IPS-20b (cell line): ENCODE data around the gene SESN1.

ENCODE experiments used
- H3K27ac ChIP-seq: one replicate; pipeline ENCODE4 v1.5.1; 2013; ENCODE audit warnings: low read length
- H3K27me3 ChIP-seq: 2 replicates; pipeline ENCODE4 v1.6.1; 2013; ENCODE audit warnings: mild to moderate bottlenecking, low read length, inconsistent platforms; ENCODE audit not compliant: insufficient read depth
- H3K36me3 ChIP-seq: 2 replicates; pipeline ENCODE4 v1.6.1; 2013; ENCODE audit warnings: low read depth, mild to moderate bottlenecking, inconsistent platforms, low read length, moderate library complexity; ENCODE audit not compliant: insufficient read depth
- H3K4me1 ChIP-seq: 2 replicates; pipeline ENCODE4 v1.6.1; 2013; ENCODE audit warnings: mild to moderate bottlenecking, control low read depth, inconsistent platforms, low read length, moderate library complexity; ENCODE audit not compliant: insufficient read depth
- H3K4me3 ChIP-seq: 2 replicates; pipeline ENCODE4 v1.5.1; 2013; ENCODE audit warnings: mild to moderate bottlenecking, low read length, inconsistent platforms
- H3K9ac ChIP-seq: 2 replicates; pipeline ENCODE4 v1.6.1; 2013; ENCODE audit warnings: low read depth, mild to moderate bottlenecking, inconsistent platforms, low read length, moderate library complexity
- H3K9me3 ChIP-seq: 2 replicates; pipeline ENCODE4 v1.6.1; 2013; ENCODE audit warnings: mild to moderate bottlenecking, low read depth, low read length, inconsistent platforms; ENCODE audit not compliant: insufficient read depth

SESN1 gene

GRCh38 chr6:108941281-108941680 is 153.4 kb downstream of the SESN1 start:
- Histone ChIP-seq H3K4me1 (peaks cover 10% of the 10 kb centered on the region), H3K9ac (no peak overlapping the region), H3K27me3 (no peaks in the 10 kb centered on the region), H3K27ac (no peak overlapping the region), H3K36me3 (no peaks in the 10 kb centered on the region), H3K4me3 (no peak overlapping the region), H3K9me3 (no peaks in the 10 kb centered on the region)

DNA sequence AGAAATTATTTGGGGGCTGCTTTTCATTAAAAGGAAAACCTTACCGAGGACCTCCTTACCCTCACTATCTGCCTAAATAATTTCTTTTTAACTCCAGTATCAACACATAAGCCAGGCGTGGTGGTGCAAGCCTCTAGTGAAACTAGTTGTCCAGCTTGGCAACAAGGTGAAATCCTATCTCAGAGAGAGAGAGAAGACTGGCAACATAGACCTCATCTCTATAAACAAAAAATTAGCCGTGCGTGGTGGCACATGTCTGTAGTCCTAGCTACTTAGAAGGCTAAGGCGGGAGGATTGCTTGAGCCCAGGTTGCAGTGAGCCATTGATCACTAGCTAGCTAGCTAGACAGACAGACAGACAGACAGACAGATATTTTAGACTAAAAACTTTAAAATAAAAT is 153.9 kb downstream of the SESN1 start:
- Histone ChIP-seq H3K9ac (no peak overlapping the region), H3K4me1 (peaks cover 10% of the 10 kb centered on the region), H3K27me3 (no peaks in the 10 kb centered on the region), H3K4me3 (no peak overlapping the region), H3K27ac (no peak overlapping the region), H3K36me3 (no peaks in the 10 kb centered on the region), H3K9me3 (no peaks in the 10 kb centered on the region)

DNA sequence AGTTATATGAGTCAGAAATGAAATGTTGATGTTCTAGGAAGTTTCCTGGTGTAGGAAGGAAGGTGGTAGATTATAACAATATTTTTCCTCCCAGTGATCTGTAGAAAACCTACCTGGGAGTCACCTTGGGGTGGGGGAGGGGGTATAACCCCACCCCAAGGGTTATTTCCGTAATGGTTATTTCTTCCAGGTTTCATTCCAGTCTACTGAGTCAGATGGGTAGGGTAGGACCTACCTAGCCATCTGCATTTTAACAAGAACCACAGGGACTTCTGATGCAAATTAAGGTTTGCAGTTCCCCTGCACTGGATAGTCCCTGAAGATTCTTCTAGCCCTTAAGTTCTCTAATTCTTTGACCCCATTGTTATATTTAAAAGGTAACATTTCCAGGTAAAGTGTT is 157.5 kb downstream of the SESN1 start:
- Histone ChIP-seq H3K9ac (no peak overlapping the region), H3K36me3 (no peaks in the 10 kb centered on the region), H3K4me1 (peaks cover 10% of the 10 kb centered on the region), H3K27ac (no peak overlapping the region), H3K9me3 (no peaks in the 10 kb centered on the region), H3K27me3 (no peaks in the 10 kb centered on the region), H3K4me3 (no peak overlapping the region)
